ENCODE results near the gene CACNA1H.
"Not testable (repeated sequence)": the region's sequence is repeated elsewhere in the genome, so short reads cannot be mapped to it uniquely, and the experiment has no call there.

Gene CACNA1H

GRCh38 chr16:1215574-1216295, 62.8 kb downstream of the CACNA1H start:
- DNase-seq = no peak

- peak; percentile 18 for DNase-seq
Observed at GRCh38 chr16:1216296-1216619, 63.4 kb downstream of the CACNA1H start.

GRCh38 chr16:1216681-1217400, 63.9 kb downstream of the CACNA1H start:
- DNase-seq = no peak

GRCh38 chr16:1217526-1217925, 64.6 kb downstream of the CACNA1H start:
- no peak for DNase-seq

- no peak for DNase-seq
Observed at GRCh38 chr16:1218061-1218929, 65.4 kb downstream of the CACNA1H start.

GRCh38 chr16:1218930-1219611, 66.2 kb downstream of the CACNA1H start:
- no peak for DNase-seq

- no peak for DNase-seq
Observed at GRCh38 chr16:1220098-1220728, 67.3 kb downstream of the CACNA1H start.

- no peak for DNase-seq
Observed at GRCh38 chr16:1220841-1221627, 68.1 kb downstream of the CACNA1H start.

- no peak for DNase-seq
Observed at GRCh38 chr16:1221628-1222552, 69.0 kb downstream of the CACNA1H start.

- DNase-seq = no peak
Observed at GRCh38 chr16:1222553-1223354, 69.8 kb downstream of the CACNA1H start.

GRCh38 chr16:1223355-1224214, 70.7 kb downstream of the CACNA1H start:
- no peak for DNase-seq

- no peak for DNase-seq
Observed at GRCh38 chr16:1224558-1224957, 71.7 kb downstream of the CACNA1H start.

- DNase-seq = no peak
Observed at GRCh38 chr16:1225051-1225451, 72.1 kb downstream of the CACNA1H start, which contains the start of gene TPSG1. Gene TPSG1, minus strand, starts transcription at chr16:1225268. Its CDS starts 16 bp downstream, at chr16:1225252.

GRCh38 chr16:1225728-1226311, 72.9 kb downstream of the CACNA1H start:
- DNase-seq = not testable (repeated sequence)

- not testable (repeated sequence) for DNase-seq
Observed at GRCh38 chr16:1226692-1227091, 73.8 kb downstream of the CACNA1H start.

GRCh38 chr16:1228227-1228626, 75.3 kb downstream of the CACNA1H start:
- DNase-seq = not testable (repeated sequence)

- not testable (repeated sequence) for DNase-seq
Observed at GRCh38 chr16:1229476-1229875, 76.6 kb downstream of the CACNA1H start.

- DNase-seq = not testable (repeated sequence)
Observed at GRCh38 chr16:1230084-1230470, 77.2 kb downstream of the CACNA1H start, which contains the start of gene TPSB2. Gene TPSB2, minus strand, starts transcription at chr16:1230184. Its CDS starts 233 bp downstream, at chr16:1229951.

All from NCI-H510A (cell line).